B cell (primary cell): Measurements from ENCODE around the gene AK9. TPM values are rescaled to one million over a fixed set of nuclear protein-coding genes. Genes with fewer than 3 reads are reported as not detected.

Source experiments
- ATAC-seq: fragments of 200-7000 bp; cut with Tn5 transposase; one replicate; pipeline ENCODE4 v1.10.0; 2021; ENCODE audit warnings: low read depth, mild to moderate bottlenecking, moderate number of reproducible peaks, moderate library complexity
- CTCF ChIA-PET: fragments of 350-600 bp; sonication (Branson Sonifier 250); formaldehyde crosslinking; loops from one replicate; lab custom pipeline; 2021; ENCODE audit warnings: antibody characterized with exemption, inconsistent platforms; lab: Charles Lee
- POLR2A ChIA-PET: fragments of 350-600 bp; sonication (Branson Sonifier 250); formaldehyde crosslinking; loops from one replicate; lab custom pipeline; 2021; ENCODE audit warnings: antibody characterized with exemption; lab: Charles Lee
- DNase-seq: peaks from one replicate; pipeline ENCODE4 v3.0.0; 2013
- H2AFZ ChIP-seq: 2 replicates; pipeline ENCODE4 v1.6.1; 2012; ENCODE audit warnings: mild to moderate bottlenecking, low read depth, low read length; ENCODE audit not compliant: insufficient read depth, poor library complexity, severe bottlenecking
- H3K27ac ChIP-seq, 2 donors: 1 replicate in 1 of 2; 2 replicates in 1 of 2; pipeline ENCODE4 v1.5.1; 2012 to 2013; ENCODE audit warnings: low read length in 2 of 2, mild to moderate bottlenecking in 2 of 2, moderate library complexity in 1 of 2
- H3K27me3 ChIP-seq, 4 experiments: fragments of 200-600 bp in 1 of 4; sonication (generic) in 1 of 4; replicated peaks in 1 of 4; 1 replicate in 2 of 4; 2 replicates in 2 of 4; pipeline versions ENCODE4 v1.6.1 to v1.7.0; 2013 to 2016; ENCODE audit warnings: low read length in 3 of 4, mild to moderate bottlenecking in 2 of 4, mixed read lengths in 1 of 4, moderate library complexity in 1 of 4; ENCODE audit not compliant: insufficient read depth in 4 of 4, control insufficient read depth in 3 of 4; ENCODE audit errors: control extremely low read depth in 1 of 4
- H3K36me3 ChIP-seq, 2 experiments: replicated peaks in 1 of 2; 1 replicate in 1 of 2; 2 replicates in 1 of 2; pipeline versions ENCODE4 v1.6.1 to v1.7.1; 2013; ENCODE audit warnings: low read length in 1 of 2; ENCODE audit not compliant: insufficient read depth in 2 of 2, control insufficient read depth in 1 of 2; ENCODE audit errors: control extremely low read depth in 1 of 2, extremely low read depth in 1 of 2
- H3K4me1 ChIP-seq, 2 donors: fragments of 200-600 bp in 1 of 2; sonication (generic) in 1 of 2; 1 replicate in 1 of 2; 2 replicates in 1 of 2; pipeline versions ENCODE4 v1.5.1 to v1.6.1; 2013 to 2017; ENCODE audit warnings: low read length in 2 of 2; ENCODE audit not compliant: control insufficient read depth in 2 of 2, insufficient read depth in 2 of 2
- H3K4me2 ChIP-seq: replicated peaks from 2 replicates; pipeline ENCODE3; 2012; ENCODE audit warnings: mild to moderate bottlenecking, low read depth, low read length; ENCODE audit not compliant: poor library complexity, severe bottlenecking
- H3K4me3 ChIP-seq, 5 experiments: fragments of 200-600 bp in 1 of 5; sonication (generic) in 1 of 5; 1 replicate in 3 of 5; 2 replicates in 2 of 5; pipeline versions ENCODE4 v1.5.1 to v1.7.0; 2011 to 2016; ENCODE audit warnings: low read length in 4 of 5, mild to moderate bottlenecking in 4 of 5, low read depth in 2 of 5, control low read depth in 1 of 5, moderate library complexity in 1 of 5; ENCODE audit not compliant: insufficient read depth in 1 of 5; ENCODE audit errors: control extremely low read depth in 1 of 5, extremely low read depth in 1 of 5
- H3K79me2 ChIP-seq: fragments of 200-600 bp; sonication (generic); one replicate; pipeline ENCODE4 v1.6.0; 2016; ENCODE audit warnings: low read length; ENCODE audit not compliant: control insufficient read depth, insufficient read depth
- H3K9ac ChIP-seq: fragments of 200-600 bp; sonication (generic); 2 replicates; pipeline ENCODE4 v1.6.1; 2017; ENCODE audit warnings: mild to moderate bottlenecking, low read length, moderate library complexity
- H3K9me3 ChIP-seq, 3 donors: one replicate each; pipeline versions ENCODE4 v1.6.1 to v1.7.1; 2013; ENCODE audit warnings: low read length in 2 of 3; ENCODE audit not compliant: control insufficient read depth in 2 of 3, insufficient read depth in 1 of 3; ENCODE audit errors: control extremely low read depth in 1 of 3
- H4K20me1 ChIP-seq: 2 replicates; pipeline ENCODE4 v1.6.0; 2012; ENCODE audit warnings: mild to moderate bottlenecking, low read length; ENCODE audit not compliant: insufficient read depth, control insufficient read depth, poor library complexity, severe bottlenecking
- H3K27ac Mint-ChIP-seq: one replicate; pipeline ENCODE4 v1.8.0; 2021; ENCODE audit warnings: mixed read lengths
- H3K27me3 Mint-ChIP-seq: one replicate; pipeline ENCODE4 v1.8.0; 2021; ENCODE audit warnings: mixed read lengths
- H3K4me1 Mint-ChIP-seq: one replicate; pipeline ENCODE4 v1.8.0; 2021; ENCODE audit warnings: mixed read lengths
- H3K4me3 Mint-ChIP-seq: one replicate; pipeline ENCODE4 v1.8.0; 2021; ENCODE audit warnings: mixed read lengths
- H3K9me3 Mint-ChIP-seq: one replicate; pipeline ENCODE4 v1.8.0; 2022; ENCODE audit warnings: mixed read lengths; ENCODE audit not compliant: insufficient read depth
- CTCF ChIP-seq: fragments of 200-600 bp; IDR thresholded peaks from one replicate; pipeline ENCODE4 v1.8.0; 2022; ENCODE audit warnings: antibody characterized with exemption, mild to moderate bottlenecking
- EZH2 ChIP-seq: IDR thresholded peaks from 2 replicates; pipeline ENCODE4 v1.6.1; 2012; ENCODE audit warnings: borderline replicate concordance, low read depth, mild to moderate bottlenecking, moderate library complexity, low read length; ENCODE audit not compliant: insufficient read depth, poor library complexity, severe bottlenecking
- WGBS: methylation state at CpG from one replicate; pipeline ENCODE4 v1.1.5; 2013; ENCODE audit warnings: missing lambda C conversion rate; ENCODE audit not compliant: insufficient coverage; 5-methylcytosine and 5-hydroxymethylcytosine counted together
- intact Hi-C: fragments of 100-400 bp; cut with micrococcal nuclease; formaldehyde crosslinking; loops from one replicate; pipeline ENCODE4 v1.10.0; 2022
- polyA plus RNA-seq: library from polyadenylated mRNA; depleted of rRNA; stranded (reverse); fragments of >200 nt; gene quantifications from 2 replicates; pipeline ENCODE4 v1.2.3, GENCODE V29; 2012
- total RNA-seq, 2 donors: library from RNA; stranded (reverse); fragments of 120-200 nt in 1 of 2; gene quantifications; 1 replicate in 1 of 2; 2 replicates in 1 of 2; pipeline versions ENCODE4 v1.2.3 to v1.2.4, GENCODE V29; 2013 to 2022

AK9 gene
- total and polyA plus RNA-seq, 2 donors (not counting 1 experiment from before 2014, with no cell fraction given), result 6.4 to 26.5 TPM

GRCh38 chr6:109480993-109481480, 210.0 kb downstream of the AK9 start:
- H3K27ac Mint-ChIP-seq, result peak overlapping the region; percentile 11
- Histone ChIP-seq H4K20me1 (peaks cover 8% of the 10 kb centered on the region), H3K4me1 (peaks cover 57 to 75% of the 10 kb centered on the region in 2 donors), H3K4me3 (peak overlapping the region in 3 of 5 experiments; percentile 30 to 92 (median 39)), H3K4me2 (peak overlapping the region; percentile 91), H3K36me3 (peaks cover 6 to 34% of the 10 kb centered on the region in 2 experiments), H3K27ac (peak overlapping the region in 1 of 2 donors; percentile 81), H3K9me3 (no peaks in the 10 kb centered on the region), H3K79me2 (peaks cover 69% of the 10 kb centered on the region), H2AFZ (no peak overlapping the region), H3K9ac (peak overlapping the region; percentile 87), H3K27me3 (no peaks in the 10 kb centered on the region)
- WGBS, result 95% methylated on average over 7 of the region's 7 CpGs
- H3K4me3 Mint-ChIP-seq, result peak overlapping the region; percentile 96
- ChIA-PET POLR2A (interaction anchor here (1.7 to 2.8 kb wide), 3 partner anchors 25 to 387 kb away, joined by 3 to 11 read pairs (median 8); partner anchors contain the start of genes MICAL1, PPIL6, SESN1 and SMPD2), CTCF (interaction anchor here (0.6 to 5.5 kb wide), 5 partner anchors 18 to 559 kb away, joined by 3 to 42 read pairs (median 3); partner anchors contain the start of gene MICAL1)
- no peak for ATAC-seq
- peaks cover 70% of the 10 kb centered on the region for H3K4me1 Mint-ChIP-seq
- no peak for DNase-seq
- intact Hi-C loops, result loop anchor here (5.0 to 10.0 kb wide), 2 partner anchors 701 to 1334 kb away; partner anchors contain the start of genes CDC40 and CDK19
- no peaks in the 10 kb centered on the region for H3K9me3 Mint-ChIP-seq
- TF ChIP-seq CTCF, result no peak
- no peak for TF ChIP-seq EZH2
- H3K27me3 Mint-ChIP-seq, result no peaks in the 10 kb centered on the region
